PC-9 (cell line): Measurements from ENCODE around the gene NDE1.

Source experiments
- EZH2 ChIP-seq: fragments of 200-600 bp; sonication (generic); IDR thresholded peaks from 2 replicates; pipeline ENCODE4 v1.8.0; 2017; ENCODE audit warnings: antibody characterized with exemption, low read depth
- TF ChIP-seq, protein P1 (sequence below): fragments of 200-600 bp; sonication (generic); conservative IDR thresholded peaks from 2 replicates; pipeline ENCODE4 v1.6.1; 2017; ENCODE audit warnings: mixed run types, antibody characterized with exemption, mild to moderate bottlenecking, moderate library complexity

- TF ChIP-seq, protein P1, sequence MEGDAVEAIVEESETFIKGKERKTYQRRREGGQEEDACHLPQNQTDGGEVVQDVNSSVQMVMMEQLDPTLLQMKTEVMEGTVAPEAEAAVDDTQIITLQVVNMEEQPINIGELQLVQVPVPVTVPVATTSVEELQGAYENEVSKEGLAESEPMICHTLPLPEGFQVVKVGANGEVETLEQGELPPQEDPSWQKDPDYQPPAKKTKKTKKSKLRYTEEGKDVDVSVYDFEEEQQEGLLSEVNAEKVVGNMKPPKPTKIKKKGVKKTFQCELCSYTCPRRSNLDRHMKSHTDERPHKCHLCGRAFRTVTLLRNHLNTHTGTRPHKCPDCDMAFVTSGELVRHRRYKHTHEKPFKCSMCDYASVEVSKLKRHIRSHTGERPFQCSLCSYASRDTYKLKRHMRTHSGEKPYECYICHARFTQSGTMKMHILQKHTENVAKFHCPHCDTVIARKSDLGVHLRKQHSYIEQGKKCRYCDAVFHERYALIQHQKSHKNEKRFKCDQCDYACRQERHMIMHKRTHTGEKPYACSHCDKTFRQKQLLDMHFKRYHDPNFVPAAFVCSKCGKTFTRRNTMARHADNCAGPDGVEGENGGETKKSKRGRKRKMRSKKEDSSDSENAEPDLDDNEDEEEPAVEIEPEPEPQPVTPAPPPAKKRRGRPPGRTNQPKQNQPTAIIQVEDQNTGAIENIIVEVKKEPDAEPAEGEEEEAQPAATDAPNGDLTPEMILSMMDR = no peak
- TF ChIP-seq EZH2 = no peak
Observed at GRCh38 chr16:15635926-15636325, 14.1 kb upstream of the NDE1 start.
